ENCODE data around the gene STRIP2. TPM values are rescaled to one million over a fixed set of nuclear protein-coding genes. Genes with fewer than 3 reads are reported as not detected.

Gene STRIP2
- total and polyA plus RNA-seq, 11 donors, result 7.6 to 43.7 (median 18.2) TPM

GRCh38 chr7:129456421-129456820, 22.2 kb downstream of the STRIP2 start:
- DNase-seq (no peak), ATAC-seq (no peak)
- Histone ChIP-seq H3K9me3 (no peaks in the 10 kb centered on the region), H3K27ac (no peak overlapping the region), H3K36me3 (peaks cover 0 to 59% (median 14%) of the 10 kb centered on the region in 9 donors), H3K4me3 (no peak overlapping the region), H3K27me3 (no peaks in the 10 kb centered on the region), H3K4me1 (peaks cover 0 to 18% (median 0%) of the 10 kb centered on the region in 12 donors)
- TF ChIP-seq POLR2A (IDR thresholded peaks at IDR 0.05) (no peak), CTCF (IDR thresholded peaks at IDR 0.05) (no peak)
- intact Hi-C loops (cut with DNase I), result no loop called here
- 91 to 96% (median 92%) methylated on average over 10 of the region's 10 CpGs for WGBS, 4 donors

GRCh38 chr7:129457101-129457500, 22.9 kb downstream of the STRIP2 start:
- DNase-seq (no peak), ATAC-seq (no peak)
- WGBS, 4 donors, result 69 to 79% (median 75%) methylated on average over 3 of the region's 3 CpGs
- Histone ChIP-seq H3K4me1 (peaks cover 0 to 18% (median 0%) of the 10 kb centered on the region in 12 donors), H3K27ac (no peak overlapping the region), H3K9me3 (no peaks in the 10 kb centered on the region), H3K4me3 (no peak overlapping the region), H3K27me3 (no peaks in the 10 kb centered on the region), H3K36me3 (peaks cover 0 to 66% (median 14%) of the 10 kb centered on the region in 9 donors)
- no peak for TF ChIP-seq POLR2A (IDR thresholded peaks at IDR 0.05)
- no peak for TF ChIP-seq CTCF (IDR thresholded peaks at IDR 0.05)
- intact Hi-C loops (cut with DNase I), result no loop called here

GRCh38 chr7:129458171-129458570, 23.9 kb downstream of the STRIP2 start:
- intact Hi-C loops (cut with DNase I), result no loop called here
- TF ChIP-seq POLR2A (IDR thresholded peaks at IDR 0.05), result no peak
- no peak for TF ChIP-seq CTCF (IDR thresholded peaks at IDR 0.05)
- Histone ChIP-seq H3K27ac (no peak overlapping the region), H3K27me3 (no peaks in the 10 kb centered on the region), H3K4me3 (no peak overlapping the region), H3K9me3 (no peaks in the 10 kb centered on the region), H3K4me1 (peaks cover 0 to 14% (median 0%) of the 10 kb centered on the region in 12 donors), H3K36me3 (peaks cover 0 to 74% (median 16%) of the 10 kb centered on the region in 9 donors)
- 96 to 98% (median 97%) methylated on average over 3 to 5 of the region's 5 CpGs for WGBS, 4 donors
- DNase-seq (no peak), ATAC-seq (no peak)

GRCh38 chr7:129461809-129462208, 27.6 kb downstream of the STRIP2 start:
- H3K27ac ChIP-seq, result no peak overlapping the region
- H3K4me1 ChIP-seq, result peaks cover 0 to 3% (median 0%) of the 10 kb centered on the region in 12 donors
- DNase-seq (no peak), ATAC-seq (no peak)
- TF ChIP-seq CTCF (IDR thresholded peaks at IDR 0.05) (no peak), POLR2A (IDR thresholded peaks at IDR 0.05) (no peak)
- intact Hi-C loops (cut with DNase I), result loop anchor here in 2 of 10 donors (10.0 kb wide), 2 partner anchors 183 to 247 kb away; no protein-coding TSS in a partner anchor
- H3K27me3 ChIP-seq, result no peaks in the 10 kb centered on the region
- H3K36me3 ChIP-seq, result peaks cover 0 to 53% (median 17%) of the 10 kb centered on the region in 9 donors
- no peak overlapping the region for H3K4me3 ChIP-seq
- 91 to 99% (median 96%) methylated on average over 2 of the region's 2 CpGs for WGBS, 4 donors
- H3K9me3 ChIP-seq, result no peaks in the 10 kb centered on the region
